HG02885 (cell line): Measurements from ENCODE around the gene RBM6.
"Not testable (repeated sequence)": the region's sequence is repeated elsewhere in the genome, so short reads cannot be mapped to it uniquely, and the experiment has no call there.

ENCODE experiments used
- ATAC-seq: cut with Tn5 transposase; IDR thresholded peaks from one replicate; pipeline ENCODE4 v1.9.1; 2021; ENCODE audit warnings: mild to moderate bottlenecking; ENCODE audit not compliant: unreplicated experiment, poor library complexity

The RBM6 gene

GRCh38 chr3:49976942-49977341, 37.0 kb downstream of the RBM6 start:
- ATAC-seq = no peak

GRCh38 chr3:49984394-49984793, 44.4 kb downstream of the RBM6 start:
- ATAC-seq = no peak

GRCh38 chr3:49992326-49992725, 52.4 kb downstream of the RBM6 start:
- ATAC-seq = no peak

GRCh38 chr3:49994476-49994875, 54.5 kb downstream of the RBM6 start:
- no peak for ATAC-seq

GRCh38 chr3:49996016-49996415, 56.1 kb downstream of the RBM6 start:
- ATAC-seq = no peak

GRCh38 chr3:49997862-49998261, 57.9 kb downstream of the RBM6 start:
- ATAC-seq = no peak

- ATAC-seq = no peak
Observed at GRCh38 chr3:49998326-49998725, 58.4 kb downstream of the RBM6 start.

- no peak for ATAC-seq
Observed at GRCh38 chr3:50001511-50001910, 61.6 kb downstream of the RBM6 start.

GRCh38 chr3:50003216-50003615, 63.3 kb downstream of the RBM6 start:
- ATAC-seq = no peak

GRCh38 chr3:50003824-50004223, 63.9 kb downstream of the RBM6 start:
- no peak for ATAC-seq

GRCh38 chr3:50008931-50009330, 69.0 kb downstream of the RBM6 start:
- ATAC-seq = no peak

GRCh38 chr3:50010959-50011358, 71.0 kb downstream of the RBM6 start:
- ATAC-seq = no peak

GRCh38 chr3:50015918-50016317, 76.0 kb downstream of the RBM6 start:
- no peak for ATAC-seq

GRCh38 chr3:50028346-50028745, 88.4 kb downstream of the RBM6 start:
- ATAC-seq = no peak

GRCh38 chr3:50031201-50031600, 91.3 kb downstream of the RBM6 start:
- not testable (repeated sequence) for ATAC-seq

- ATAC-seq = no peak
Observed at GRCh38 chr3:50044976-50045375, 105.0 kb downstream of the RBM6 start.

- no peak for ATAC-seq
Observed at GRCh38 chr3:50047426-50047825, 107.5 kb downstream of the RBM6 start.

- no peak for ATAC-seq
Observed at GRCh38 chr3:50050361-50050760, 110.4 kb downstream of the RBM6 start.

- no peak for ATAC-seq
Observed at GRCh38 chr3:50057756-50058155, 117.8 kb downstream of the RBM6 start.

- no peak for ATAC-seq
Observed at GRCh38 chr3:50068134-50068533, 128.2 kb downstream of the RBM6 start.

GRCh38 chr3:50078091-50078490, 138.1 kb downstream of the RBM6 start:
- ATAC-seq = no peak

GRCh38 chr3:50078622-50079021, 138.7 kb downstream of the RBM6 start:
- no peak for ATAC-seq

- not testable (repeated sequence) for ATAC-seq
Observed at GRCh38 chr3:50084951-50085350, 145.0 kb downstream of the RBM6 start.
